Erythroblast (primary cell): ENCODE data around the gene CHERP.

Source experiments
- GATA1 ChIP-seq: IDR thresholded peaks from 2 replicates; pipeline ENCODE4 v1.6.1; 2011; ENCODE audit warnings: low read depth, mild to moderate bottlenecking, control low read depth, low read length, moderate library complexity
- POLR2A ChIP-seq: IDR thresholded peaks from 2 replicates; pipeline ENCODE4 v1.6.1; 2011; ENCODE audit warnings: mild to moderate bottlenecking, low read length

- no peak for TF ChIP-seq POLR2A
- no peak for TF ChIP-seq GATA1
Observed at GRCh38 chr19:16497042-16497441, 45.2 kb downstream of the CHERP start.
